ENCODE data around the gene EMC10. TPM values are rescaled to one million over a fixed set of nuclear protein-coding genes. Genes with fewer than 3 reads are reported as not detected.

The EMC10 gene
- total RNA-seq, 1 donor, result 56.5 TPM

GRCh38 chr19:50510700-50511068, 34.4 kb downstream of the EMC10 start:
- Histone ChIP-seq H3K4me3 (ENCODE audit: insufficient read depth, low read length) (peak overlapping the region; percentile 96), H4K20me1 (ENCODE audit: insufficient read depth, low read length) (no peaks in the 10 kb centered on the region), H3K27me3 (ENCODE audit: insufficient read depth, low read length) (no peaks in the 10 kb centered on the region), H3K4me1 (ENCODE audit: insufficient read depth, low read length) (peaks cover 8% of the 10 kb centered on the region), H3K79me2 (ENCODE audit: insufficient read depth, low read length) (peaks cover 8% of the 10 kb centered on the region), H3K9me3 (ENCODE audit: low read depth, low read length) (no peaks in the 10 kb centered on the region), H2AFZ (ENCODE audit: low read length) (peak overlapping the region; percentile 84), H3K4me2 (ENCODE audit: insufficient read depth, low read length) (peak overlapping the region; percentile 96), H3K36me3 (ENCODE audit: insufficient read depth, low read length) (no peaks in the 10 kb centered on the region), H3K27ac (ENCODE audit: low read depth, low read length) (peak overlapping the region; percentile 51)
- no peak for TF ChIP-seq CTCF (IDR thresholded peaks at IDR 0.05; ENCODE audit: extremely low read depth, low read depth, low read length)
- DNase-seq (ENCODE audit: insufficient read length, low spot score, missing footprints), result no peak

GRCh38 chr19:50511069-50511822, 34.9 kb downstream of the EMC10 start, which contains the start of gene JOSD2:
Gene JOSD2 (minus strand): TSS chr19:50511191. CDS start chr19:50510431, 760 bp downstream.
- no peaks in the 10 kb centered on the region for H3K27me3 ChIP-seq (ENCODE audit: insufficient read depth, low read length)
- H3K79me2 ChIP-seq (ENCODE audit: insufficient read depth, low read length), result peaks cover 8% of the 10 kb centered on the region
- peak; percentile 100 for DNase-seq (ENCODE audit: insufficient read length, low spot score, missing footprints)
- no peaks in the 10 kb centered on the region for H4K20me1 ChIP-seq (ENCODE audit: insufficient read depth, low read length)
- peak within 1 kb of the TSS; percentile 51 for H3K27ac ChIP-seq (ENCODE audit: low read depth, low read length)
- H3K4me2 ChIP-seq (ENCODE audit: insufficient read depth, low read length), result peak within 1 kb of the TSS; percentile 96
- no peaks in the 10 kb centered on the region for H3K36me3 ChIP-seq (ENCODE audit: insufficient read depth, low read length)
- H3K4me1 ChIP-seq (ENCODE audit: insufficient read depth, low read length), result peaks cover 8% of the 10 kb centered on the region
- TF ChIP-seq CTCF (IDR thresholded peaks at IDR 0.05; ENCODE audit: extremely low read depth, low read depth, low read length), result no peak
- H2AFZ ChIP-seq (ENCODE audit: low read length), result peak within 1 kb of the TSS; percentile 90
- peak within 1 kb of the TSS; percentile 96 for H3K4me3 ChIP-seq (ENCODE audit: insufficient read depth, low read length)
- no peaks in the 10 kb centered on the region for H3K9me3 ChIP-seq (ENCODE audit: low read depth, low read length)

- no peak overlapping the region for H2AFZ ChIP-seq (ENCODE audit: low read length)
- H3K79me2 ChIP-seq (ENCODE audit: insufficient read depth, low read length), result peaks cover 8% of the 10 kb centered on the region
- no peaks in the 10 kb centered on the region for H4K20me1 ChIP-seq (ENCODE audit: insufficient read depth, low read length)
- H3K36me3 ChIP-seq (ENCODE audit: insufficient read depth, low read length), result no peaks in the 10 kb centered on the region
- no peak overlapping the region for H3K4me3 ChIP-seq (ENCODE audit: insufficient read depth, low read length)
- no peak overlapping the region for H3K27ac ChIP-seq (ENCODE audit: low read depth, low read length)
- H3K9me3 ChIP-seq (ENCODE audit: low read depth, low read length), result no peaks in the 10 kb centered on the region
- peak overlapping the region; percentile 96 for H3K4me2 ChIP-seq (ENCODE audit: insufficient read depth, low read length)
- DNase-seq (ENCODE audit: insufficient read length, low spot score, missing footprints), result no peak
- TF ChIP-seq CTCF (IDR thresholded peaks at IDR 0.05; ENCODE audit: extremely low read depth, low read depth, low read length), result no peak
- H3K4me1 ChIP-seq (ENCODE audit: insufficient read depth, low read length), result peaks cover 8% of the 10 kb centered on the region
- H3K27me3 ChIP-seq (ENCODE audit: insufficient read depth, low read length), result no peaks in the 10 kb centered on the region
Observed at GRCh38 chr19:50512112-50512998, 36.0 kb downstream of the EMC10 start.
